ENCODE results near the gene EDDM13. TPM values are rescaled to one million over a fixed set of nuclear protein-coding genes. Genes with fewer than 3 reads are reported as not detected.

Gene EDDM13
- total and polyA plus RNA-seq, 2 donors (not counting 3 experiments of a cell fraction or from before 2014, with no cell fraction given) = 0.51 TPM; not detected in 1

DNA sequence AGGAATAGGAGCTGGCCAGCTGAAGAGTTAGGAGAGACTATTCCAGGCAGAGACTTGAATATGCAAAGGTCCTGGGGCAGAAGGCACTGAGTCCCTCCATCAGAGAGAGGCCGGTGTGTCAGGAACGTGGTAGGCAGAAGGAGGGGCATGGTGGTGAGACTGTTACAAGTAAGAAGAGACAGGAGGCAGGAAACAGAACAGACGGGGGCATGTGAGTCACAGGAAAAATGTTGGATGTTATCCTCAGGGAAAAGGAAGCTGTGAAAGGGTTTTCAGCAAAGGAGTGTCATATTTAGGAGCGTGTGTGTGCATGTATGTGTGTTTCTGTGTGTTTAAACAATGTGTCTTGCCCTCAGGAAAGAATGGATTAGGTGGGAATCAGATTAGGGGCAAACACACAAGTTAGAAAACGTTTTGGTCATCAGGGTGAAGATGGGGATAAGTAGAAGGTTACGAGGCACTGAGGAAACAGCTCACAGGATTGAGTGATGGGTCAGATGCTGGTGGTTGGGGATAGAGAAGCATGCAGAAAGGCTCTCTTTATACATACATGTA, 1.1 kb downstream of the EDDM13 start:
- TF ChIP-seq POLR2AphosphoS5 (IDR thresholded peaks at IDR 0.05; ENCODE audit: insufficient read depth, low read depth, low read length) (peak; percentile 46), FOS (IDR thresholded peaks at IDR 0.05; ENCODE audit: borderline replicate concordance, insufficient read depth, low read length) (peak; percentile 76), EZH2 (IDR thresholded peaks at IDR 0.05; ENCODE audit: borderline replicate concordance, low read depth, low read length, severe bottlenecking) (no peak), MYC (IDR thresholded peaks at IDR 0.05; ENCODE audit: low read depth, low read length) (no peak), JUN (IDR thresholded peaks at IDR 0.05; ENCODE audit: borderline replicate concordance, insufficient read depth, insufficient read length, low read depth) (peak; percentile 67), POLR2A (IDR thresholded peaks at IDR 0.05; ENCODE audit: low read depth, low read length) (no peak), GATA2 (IDR thresholded peaks at IDR 0.05; ENCODE audit: insufficient read depth, insufficient read length, low read depth, low read length) (peak; percentile 78)
- TF ChIP-seq, protein P1, sequence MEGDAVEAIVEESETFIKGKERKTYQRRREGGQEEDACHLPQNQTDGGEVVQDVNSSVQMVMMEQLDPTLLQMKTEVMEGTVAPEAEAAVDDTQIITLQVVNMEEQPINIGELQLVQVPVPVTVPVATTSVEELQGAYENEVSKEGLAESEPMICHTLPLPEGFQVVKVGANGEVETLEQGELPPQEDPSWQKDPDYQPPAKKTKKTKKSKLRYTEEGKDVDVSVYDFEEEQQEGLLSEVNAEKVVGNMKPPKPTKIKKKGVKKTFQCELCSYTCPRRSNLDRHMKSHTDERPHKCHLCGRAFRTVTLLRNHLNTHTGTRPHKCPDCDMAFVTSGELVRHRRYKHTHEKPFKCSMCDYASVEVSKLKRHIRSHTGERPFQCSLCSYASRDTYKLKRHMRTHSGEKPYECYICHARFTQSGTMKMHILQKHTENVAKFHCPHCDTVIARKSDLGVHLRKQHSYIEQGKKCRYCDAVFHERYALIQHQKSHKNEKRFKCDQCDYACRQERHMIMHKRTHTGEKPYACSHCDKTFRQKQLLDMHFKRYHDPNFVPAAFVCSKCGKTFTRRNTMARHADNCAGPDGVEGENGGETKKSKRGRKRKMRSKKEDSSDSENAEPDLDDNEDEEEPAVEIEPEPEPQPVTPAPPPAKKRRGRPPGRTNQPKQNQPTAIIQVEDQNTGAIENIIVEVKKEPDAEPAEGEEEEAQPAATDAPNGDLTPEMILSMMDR (IDR thresholded peaks at IDR 0.05; ENCODE audit: extremely low read depth in 1 of 2, insufficient read depth in 1 of 2, low read depth in 1 of 2, low read length in 2 of 2) = no peak
- TF ChIP-seq, protein P2, sequence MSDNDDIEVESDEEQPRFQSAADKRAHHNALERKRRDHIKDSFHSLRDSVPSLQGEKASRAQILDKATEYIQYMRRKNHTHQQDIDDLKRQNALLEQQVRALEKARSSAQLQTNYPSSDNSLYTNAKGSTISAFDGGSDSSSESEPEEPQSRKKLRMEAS (IDR thresholded peaks at IDR 0.05; ENCODE audit: insufficient read depth, insufficient read length) = no peak
- no peaks in the 10 kb centered on the region for H3K9me3 ChIP-seq (replicated peaks; ENCODE audit: control insufficient read depth, insufficient read depth, low read length)
- peak overlapping the region; percentile 64 for H3K27ac ChIP-seq (ENCODE audit: insufficient read depth, low read depth, low read length)
- dilution Hi-C loops (cut with MboI; ENCODE audit: extremely low pct_ligation_motif_present, low sequenced_read_pairs) = no loop called here
- intact Hi-C loops (cut with micrococcal nuclease) = loop anchor here (1.0 to 2.0 kb wide), 2 partner anchors 28 to 41 kb away; partner anchors contain the start of gene ZSCAN5A
- ChIA-PET POLR2A (no interaction called here), CTCF (interaction anchor here (0.8 to 6.0 kb wide), 9 partner anchors 9 to 197 kb away, joined by 3 to 70 read pairs (median 5); no protein-coding TSS in a partner anchor)
- H3K27me3 ChIP-seq (ENCODE audit: control insufficient read depth in 2 of 2, insufficient read depth in 2 of 2, low read length in 2 of 2) = no peaks in the 10 kb centered on the region
- FAIRE-seq = peak; percentile 62
- no peaks in the 10 kb centered on the region for H3K79me2 ChIP-seq (ENCODE audit: control insufficient read depth, insufficient read depth, low read length)
- H3K4me2 ChIP-seq (ENCODE audit: insufficient read depth, low read length) = peak overlapping the region; percentile 1
- H3K36me3 ChIP-seq (ENCODE audit: control insufficient read depth in 2 of 2, extremely low read depth in 1 of 2, insufficient read depth in 2 of 2, low read length in 2 of 2) = no peaks in the 10 kb centered on the region
- H4K20me1 ChIP-seq (replicated peaks; ENCODE audit: control insufficient read depth, extremely low read depth, insufficient read depth, low read length) = no peaks in the 10 kb centered on the region
- peaks cover 27% of the 10 kb centered on the region for H3K4me1 ChIP-seq (ENCODE audit: control insufficient read depth, extremely low read depth, insufficient read depth, low read length)
- H2AFZ ChIP-seq (ENCODE audit: low read depth, low read length) = peak overlapping the region; percentile 23
- H3K9ac ChIP-seq (replicated peaks; ENCODE audit: extremely low read depth, insufficient read depth, low read length) = no peak overlapping the region
- no peaks in the 10 kb centered on the region for H3K9me1 ChIP-seq (replicated peaks; ENCODE audit: control insufficient read depth, extremely low read depth, insufficient read depth, low read length)
- peak; percentile 80 for DNase-seq (ENCODE audit: low read depth, low spot score)
- no peak overlapping the region for H3K4me3 ChIP-seq (replicated peaks in 1 of 3; ENCODE audit: insufficient read depth in 1 of 3, low read depth in 1 of 3, low read length in 3 of 3)
- no TSS peak for BruUV-seq (replicated peaks)
